H1 (cell line): ENCODE results near the gene CROCC.

ENCODE experiments used
- CHD2 ChIP-seq: IDR thresholded peaks from 2 replicates; pipeline ENCODE4 v1.6.1; 2012; ENCODE audit warnings: low read length, improper control_type of control experiment
- RAD21 ChIP-seq, 2 experiments: IDR thresholded peaks in 1 of 2; conservative IDR thresholded peaks in 1 of 2; 2 replicates each; pipeline ENCODE4 v1.6.1; 2011; ENCODE audit warnings: low read depth in 2 of 2, low read length in 2 of 2, improper control_type of control experiment in 1 of 2, inconsistent platforms in 1 of 2, mild to moderate bottlenecking in 1 of 2, moderate library complexity in 1 of 2
- RBBP5 ChIP-seq: IDR thresholded peaks from 2 replicates; pipeline ENCODE4 v1.7.1; 2012; ENCODE audit warnings: low read depth, mild to moderate bottlenecking, inconsistent platforms, low read length, moderate library complexity, borderline replicate concordance
- SRF ChIP-seq: IDR thresholded peaks from 2 replicates; pipeline ENCODE4 v1.6.1; 2011; ENCODE audit warnings: mild to moderate bottlenecking, low read depth, low read length, moderate library complexity

DNA sequence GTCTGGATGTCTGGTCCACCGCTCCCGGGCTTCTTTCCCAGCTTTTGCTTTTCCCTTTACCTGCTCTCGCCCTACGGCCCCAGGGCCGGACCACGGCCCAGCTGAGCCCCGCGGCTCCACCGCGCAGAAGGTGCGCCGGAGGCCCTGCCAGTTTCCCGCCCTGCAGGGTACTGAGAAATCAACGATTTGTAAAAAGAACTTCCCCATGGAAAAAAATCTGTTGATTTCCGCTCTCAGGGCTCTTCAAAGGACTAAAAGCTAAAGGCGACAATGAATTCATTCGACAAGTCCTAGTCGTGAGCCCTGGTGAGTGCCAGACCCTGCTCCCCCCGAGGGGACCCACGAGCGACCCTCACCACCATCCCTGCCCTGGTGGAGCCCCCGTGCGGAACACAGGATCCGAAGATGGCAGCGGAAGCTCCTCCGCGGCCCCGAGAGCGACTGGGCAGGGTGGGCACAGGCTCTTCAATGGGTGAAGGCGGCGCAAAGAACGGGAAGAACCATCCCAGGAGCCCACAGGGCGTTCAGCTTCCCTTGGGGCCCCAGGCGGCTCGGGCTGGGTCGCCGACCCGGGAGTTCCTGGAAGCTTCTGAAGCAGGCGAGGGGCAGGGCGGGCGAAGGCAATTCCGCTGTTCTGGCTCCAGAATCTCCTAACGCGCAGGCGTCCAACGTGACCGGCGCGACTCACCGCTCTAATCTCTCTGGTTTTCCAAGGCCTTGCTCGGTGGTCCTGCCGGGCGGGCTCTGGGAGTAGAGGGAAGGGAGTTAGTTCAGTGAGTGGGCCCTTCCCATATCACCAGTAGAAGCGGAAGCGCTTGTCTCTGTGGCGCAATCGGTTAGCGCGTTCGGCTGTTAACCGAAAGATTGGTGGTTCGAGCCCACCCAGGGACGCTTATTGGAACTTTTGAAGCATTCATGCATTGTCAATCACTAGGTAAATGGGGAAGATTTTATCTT is 32.6 kb upstream of the CROCC start:
- TF ChIP-seq CHD2 (no peak), SRF (no peak), RBBP5 (peak; percentile 90), RAD21 (IDR thresholded peaks at IDR 0.05 in 1 of 2, conservative IDR thresholded peaks at IDR 0.05 in 1 of 2; ENCODE audit: low read depth in 2 of 2, low read length in 2 of 2) (no peak)
